G401.6 (cell line): Measurements from ENCODE around the gene FOXS1.
A peak's percentile ranks its signal among the peaks of the same experiment; 100 is the strongest.
"Not testable (repeated sequence)": the region's sequence is repeated elsewhere in the genome, so short reads cannot be mapped to it uniquely, and the experiment has no call there.

ENCODE experiments used
- FAIRE-seq: peaks from 2 replicates; lab custom pipeline; 2012; peaks lifted over from hg19 to GRCh38; lab: Jason Lieb, UNC

FOXS1 gene

DNA sequence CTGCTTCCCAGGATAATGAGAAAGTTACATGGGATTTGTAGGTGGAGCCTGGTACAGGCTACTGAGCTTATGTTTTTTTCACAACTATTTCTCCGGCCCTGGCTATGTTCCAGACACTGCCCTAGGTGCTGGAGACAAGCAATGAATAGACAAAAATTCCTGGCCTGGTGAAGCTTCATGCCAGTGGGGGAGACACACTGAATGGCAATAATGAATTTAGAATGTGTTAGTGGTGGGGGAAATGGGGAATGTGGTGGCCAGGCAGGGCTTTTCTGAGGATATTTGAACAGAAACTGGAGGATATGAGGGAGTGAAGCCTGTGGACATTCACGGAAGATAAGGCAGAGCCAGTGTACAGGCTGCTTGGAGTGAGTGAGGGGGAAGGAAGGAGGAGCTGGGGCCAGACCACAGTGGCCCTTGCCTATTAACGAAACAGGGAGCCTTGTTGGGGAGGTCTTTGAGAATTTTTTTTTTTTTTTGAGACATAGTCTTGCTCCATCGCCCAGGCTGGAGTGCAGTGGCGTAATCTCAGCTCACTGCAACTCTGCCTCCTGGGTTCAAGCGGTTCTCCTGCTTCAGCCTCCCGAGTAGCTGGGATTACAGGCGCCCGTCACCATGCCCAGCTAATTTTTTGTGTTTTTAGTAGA, 6.6 kb downstream of the FOXS1 start:
- FAIRE-seq: no peak

DNA sequence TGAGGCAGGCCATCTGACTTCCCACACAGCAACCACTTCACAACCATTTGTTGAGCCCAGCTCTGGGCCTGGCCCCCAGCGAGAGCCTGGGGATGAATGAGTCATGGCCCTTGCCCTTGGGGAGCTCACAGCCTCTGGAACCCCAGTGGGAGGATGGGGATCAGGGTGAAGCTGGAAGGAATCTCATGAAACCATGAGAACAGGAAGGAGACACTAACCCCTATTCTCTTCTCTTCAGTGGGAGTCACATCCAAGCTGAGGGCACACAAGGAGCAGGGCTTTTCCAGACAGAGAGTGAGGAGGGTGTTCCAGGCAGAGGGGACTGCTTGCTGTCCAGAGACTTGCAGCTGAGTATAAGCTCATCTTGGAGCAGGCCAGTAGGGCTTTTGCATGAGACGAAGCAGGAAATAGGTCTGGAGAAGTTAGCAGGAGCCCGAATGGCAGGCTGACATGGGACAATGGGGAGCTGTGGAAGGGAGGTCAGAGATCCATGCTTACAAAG, 7.5 kb downstream of the FOXS1 start:
- FAIRE-seq: no peak

DNA sequence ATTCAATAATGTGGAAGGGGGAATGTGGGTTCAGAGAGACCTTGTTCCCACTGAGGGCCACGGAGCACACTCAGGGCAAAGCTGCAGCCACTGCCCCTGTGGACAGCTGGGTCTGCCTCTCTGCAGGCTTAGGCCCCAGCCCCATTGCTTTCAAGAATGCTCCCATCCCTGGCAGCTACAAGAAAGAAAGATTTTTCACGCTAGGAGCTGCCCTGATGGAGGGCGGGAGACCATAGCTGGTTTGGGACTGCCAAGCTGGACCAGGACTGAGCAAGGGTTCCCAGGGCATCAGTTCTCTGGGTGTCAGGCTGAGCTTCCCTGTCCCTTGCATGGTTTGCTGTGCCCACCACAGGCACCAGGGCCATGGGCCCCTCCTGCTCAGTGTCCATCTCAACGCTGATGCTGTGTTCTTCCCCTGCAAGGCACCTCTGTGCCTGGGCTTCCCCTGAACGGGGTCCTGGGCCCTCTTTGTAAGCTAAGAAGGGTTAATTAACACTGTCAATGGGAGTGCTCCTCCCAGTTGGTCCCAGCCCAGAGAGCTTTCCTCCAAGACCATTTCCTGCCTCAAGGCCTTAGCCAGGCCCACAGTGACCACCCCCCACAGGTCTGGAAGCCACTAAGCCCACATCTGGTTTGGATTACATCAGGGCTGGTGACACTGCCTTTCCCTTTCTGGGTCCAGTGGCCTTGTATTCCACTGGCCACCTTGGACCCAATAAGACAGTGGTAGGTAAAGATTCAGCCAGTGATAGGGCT, 8.4 kb downstream of the FOXS1 start:
- no peak for FAIRE-seq

DNA sequence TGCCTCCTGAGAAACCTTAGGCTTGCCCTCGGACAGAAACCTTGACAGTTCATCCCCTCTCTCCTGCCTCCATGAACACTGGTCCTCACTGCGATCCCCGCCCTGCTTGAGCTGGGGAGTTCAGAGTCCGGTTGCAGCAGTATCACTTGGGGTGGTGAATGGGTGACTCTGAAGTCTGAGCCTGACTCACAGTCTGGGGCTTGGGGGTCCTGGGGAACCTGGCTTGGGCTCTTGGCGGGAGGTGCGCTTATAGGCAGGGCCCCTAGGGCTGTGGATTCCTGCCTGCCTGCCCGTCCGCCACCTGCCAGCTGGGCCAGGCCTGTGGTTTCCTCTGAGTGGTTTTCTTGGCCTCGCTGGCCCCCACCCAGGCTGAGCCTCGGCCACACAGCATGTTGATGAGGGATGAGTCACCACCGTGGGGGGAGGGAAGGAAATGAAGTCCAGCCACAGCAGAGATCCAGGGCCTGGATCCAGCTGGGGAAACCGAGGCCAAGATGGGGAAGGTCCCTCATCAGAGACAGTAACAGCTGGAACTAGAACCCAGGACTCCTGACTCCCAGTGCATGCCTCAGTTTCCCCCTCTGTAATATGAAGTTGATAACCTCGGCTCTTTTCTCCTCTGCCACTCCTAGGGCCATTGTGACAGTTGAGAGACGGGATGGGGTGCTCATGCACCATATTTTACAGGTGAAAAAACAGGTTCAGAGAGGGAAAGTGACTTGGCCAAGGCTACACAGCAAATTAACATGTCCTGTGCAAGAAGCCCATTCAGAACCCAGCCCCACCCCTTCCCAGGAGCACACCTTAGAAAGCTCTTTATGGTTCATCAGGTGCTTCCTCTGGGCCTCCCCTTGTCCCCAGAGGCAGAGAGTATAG, 9.2 kb downstream of the FOXS1 start:
- no peak for FAIRE-seq

DNA sequence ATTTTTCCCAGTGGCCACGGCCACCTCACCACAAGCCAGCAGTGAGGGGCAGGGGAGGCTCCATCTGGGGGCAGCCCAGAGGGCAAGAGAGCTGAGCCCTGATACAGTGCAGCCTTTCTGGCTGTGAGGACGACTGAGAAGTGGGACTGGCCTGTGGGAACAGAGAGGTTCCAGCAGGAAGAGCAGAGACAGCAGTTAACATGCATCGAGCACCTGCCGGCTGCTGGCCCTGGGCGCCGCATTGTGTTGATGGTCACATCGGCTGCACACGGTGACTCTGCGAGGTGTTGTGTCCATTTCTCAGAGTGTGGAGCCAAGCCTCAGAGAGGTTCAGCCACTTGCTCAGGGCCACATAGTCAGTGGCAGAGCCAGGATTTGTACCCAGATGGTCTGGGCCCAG, 9.8 kb downstream of the FOXS1 start:
- no peak for FAIRE-seq

DNA sequence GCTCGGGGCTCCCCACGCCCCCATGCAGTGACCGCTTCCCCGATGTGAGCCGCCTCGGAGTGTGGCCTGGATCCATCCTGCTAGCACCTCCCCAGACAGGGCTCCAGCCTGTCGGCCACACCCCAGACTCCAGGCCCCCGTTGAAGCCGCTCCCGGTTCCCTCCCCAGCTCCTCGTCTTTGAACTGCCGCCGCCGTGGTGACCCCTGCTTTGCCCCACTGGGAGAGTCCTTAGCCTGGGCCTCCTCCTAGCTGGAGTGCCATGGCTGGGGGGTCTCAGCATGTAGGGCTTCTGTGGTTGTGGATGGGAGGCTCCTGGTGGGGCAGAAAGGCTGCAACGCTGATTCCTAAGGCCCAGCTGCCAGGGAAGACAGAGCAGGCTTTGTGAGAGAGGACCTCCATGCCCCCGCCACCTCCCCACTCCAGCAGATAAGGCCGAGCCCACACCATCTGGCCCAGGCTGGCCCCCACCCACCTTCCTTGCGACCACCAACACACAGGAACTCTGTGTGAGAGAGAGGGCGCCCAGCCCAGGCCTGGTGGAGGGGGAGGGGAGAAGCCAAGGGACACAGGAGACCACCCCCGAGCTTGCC, 11.4 kb downstream of the FOXS1 start:
- no peak for FAIRE-seq

DNA sequence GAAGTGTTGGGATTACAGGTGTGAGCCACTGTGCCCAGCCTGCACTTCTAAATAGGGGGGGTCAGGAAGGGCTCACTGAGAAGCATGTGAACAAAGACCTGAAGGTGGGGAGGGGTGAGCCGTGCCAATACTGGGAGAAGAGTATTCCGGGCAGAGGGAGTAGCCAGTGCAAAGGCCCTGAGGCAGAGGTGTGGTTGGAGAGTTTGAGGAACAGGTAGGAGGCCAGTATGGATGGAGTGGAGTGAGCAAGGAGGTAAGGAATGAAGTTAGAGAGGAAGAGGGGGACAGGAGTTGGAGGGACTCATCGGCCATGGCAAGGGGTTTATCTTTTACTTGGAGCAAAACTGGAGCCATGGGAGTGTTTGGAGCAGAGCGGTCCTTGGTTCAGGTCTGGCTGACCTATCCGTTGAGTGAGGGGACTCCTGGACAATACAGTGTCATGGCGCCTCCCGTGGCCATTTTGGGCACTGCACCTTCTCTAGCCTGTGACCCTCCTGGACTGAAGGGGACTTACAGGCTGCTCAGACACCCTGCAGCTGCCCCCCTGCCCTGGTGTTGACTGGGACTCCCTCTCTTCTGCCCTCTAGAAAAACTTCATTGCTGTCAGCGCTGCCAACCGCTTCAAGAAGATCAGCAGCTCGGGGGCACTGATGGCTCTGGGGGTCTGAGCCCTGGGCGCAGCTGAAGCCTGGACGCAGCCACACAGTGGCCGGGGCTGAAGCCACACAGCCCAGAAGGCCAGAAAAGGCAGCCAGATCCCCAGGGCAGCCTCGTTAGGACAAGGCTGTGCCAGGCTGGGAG, 12.1 kb downstream of the FOXS1 start:
- FAIRE-seq: no peak

DNA sequence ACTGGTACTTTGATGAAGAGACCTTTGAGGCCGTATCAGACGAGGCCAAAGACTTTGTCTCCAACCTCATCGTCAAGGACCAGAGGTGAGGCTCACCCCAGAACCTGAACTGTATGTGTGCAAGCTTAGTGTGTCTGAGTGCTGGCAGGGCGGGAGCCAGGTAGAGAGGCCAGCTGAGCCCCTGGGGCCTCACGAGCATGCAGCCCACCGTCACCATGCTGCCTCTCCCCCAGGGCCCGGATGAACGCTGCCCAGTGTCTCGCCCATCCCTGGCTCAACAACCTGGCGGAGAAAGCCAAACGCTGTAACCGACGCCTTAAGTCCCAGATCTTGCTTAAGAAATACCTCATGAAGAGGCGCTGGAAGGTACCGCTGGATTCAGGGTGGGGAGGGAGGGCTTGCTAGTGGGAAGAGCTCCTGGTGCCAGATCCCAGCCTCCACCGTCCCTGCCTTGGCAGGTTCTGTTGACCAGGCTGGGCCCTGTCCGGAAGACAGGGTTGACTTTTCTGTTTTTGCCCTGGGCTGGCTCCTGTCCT, 13.6 kb downstream of the FOXS1 start:
- no peak for FAIRE-seq

DNA sequence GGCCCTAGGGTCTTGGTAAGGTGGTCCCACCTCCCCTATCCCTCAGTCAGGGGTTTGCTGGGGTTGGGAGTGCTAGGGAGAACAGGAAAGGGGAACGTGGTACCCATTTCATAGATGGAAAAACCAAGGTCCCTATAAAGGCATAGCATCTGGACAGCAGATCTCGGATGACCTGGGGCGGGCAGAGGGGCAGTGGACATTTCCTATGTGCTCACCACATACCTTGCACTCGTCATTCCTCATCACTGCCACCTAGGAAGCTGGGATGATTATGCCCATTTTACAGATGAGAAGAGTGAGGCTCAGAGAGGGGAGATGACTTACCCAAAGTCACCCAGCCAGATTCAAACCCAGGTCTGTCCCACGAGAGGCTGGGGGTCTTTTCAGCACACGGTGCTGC, 14.2 kb downstream of the FOXS1 start:
- no peak for FAIRE-seq

DNA sequence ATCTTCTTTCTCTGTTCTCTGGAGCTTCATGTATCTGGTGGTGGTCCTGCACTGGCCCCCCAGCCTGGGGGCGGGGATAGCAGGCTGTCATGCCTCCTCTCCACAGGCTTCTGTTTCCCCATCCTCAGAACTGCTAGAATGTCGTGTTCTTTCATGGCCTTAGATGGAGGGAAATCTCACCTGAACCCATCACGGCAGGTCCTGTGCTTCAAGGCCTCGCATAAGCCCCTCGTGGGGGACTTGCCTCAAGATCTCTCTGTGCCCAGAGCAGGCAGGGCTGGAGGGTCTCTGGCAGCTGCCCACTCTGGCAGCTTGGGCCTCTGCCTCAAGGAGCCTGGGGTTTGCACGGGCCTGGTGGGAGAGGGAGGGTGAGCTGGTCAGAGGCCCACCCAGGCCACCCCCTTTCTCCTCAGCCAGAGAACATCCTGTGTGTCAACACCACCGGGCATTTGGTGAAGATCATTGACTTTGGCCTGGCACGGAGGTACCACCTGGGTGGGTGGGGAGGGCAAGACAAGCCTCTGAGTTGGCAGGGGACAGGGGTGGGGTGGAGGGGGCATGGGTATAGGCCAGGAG, 14.9 kb downstream of the FOXS1 start:
- FAIRE-seq: no peak

DNA sequence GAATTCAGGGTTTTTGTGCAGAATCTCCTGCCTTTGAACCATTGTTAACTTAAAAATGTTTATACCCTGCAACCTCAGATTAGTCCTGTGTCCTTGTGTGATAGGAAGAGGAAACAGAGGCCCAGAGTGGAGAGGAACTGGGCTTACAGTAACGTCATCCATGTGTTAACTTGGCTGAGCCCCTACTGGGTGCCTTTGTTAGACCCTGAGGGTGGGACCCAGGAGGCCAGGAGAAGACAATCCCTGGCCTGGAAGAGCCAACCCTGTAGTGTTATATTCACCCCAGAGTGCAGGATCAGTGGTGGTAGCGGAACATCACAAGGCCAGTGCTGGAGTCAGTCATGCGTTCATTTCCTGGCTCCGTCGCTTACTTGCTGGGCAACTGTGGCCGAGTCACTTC, 15.7 kb downstream of the FOXS1 start:
- FAIRE-seq: no peak

DNA sequence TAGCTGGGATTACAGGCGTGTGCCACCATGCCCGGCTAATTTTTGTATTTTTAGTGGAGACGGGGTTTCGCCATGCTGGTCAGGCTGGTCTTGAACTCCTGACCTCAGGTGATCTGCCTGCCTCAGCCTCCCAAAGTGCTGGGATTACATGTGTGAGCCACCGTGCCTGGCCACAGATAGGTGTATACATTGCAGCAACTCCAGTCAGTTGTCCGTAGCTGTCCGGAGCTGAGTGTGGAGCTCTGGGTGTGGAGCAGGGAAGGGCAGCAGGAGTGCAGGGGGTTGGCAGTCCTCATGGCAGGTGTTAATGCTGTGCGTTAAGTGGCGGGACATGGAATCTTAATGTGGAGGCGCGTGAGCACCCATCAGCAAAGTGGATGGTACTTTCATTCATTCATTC, 17.4 kb downstream of the FOXS1 start:
- FAIRE-seq: not testable (repeated sequence)

DNA sequence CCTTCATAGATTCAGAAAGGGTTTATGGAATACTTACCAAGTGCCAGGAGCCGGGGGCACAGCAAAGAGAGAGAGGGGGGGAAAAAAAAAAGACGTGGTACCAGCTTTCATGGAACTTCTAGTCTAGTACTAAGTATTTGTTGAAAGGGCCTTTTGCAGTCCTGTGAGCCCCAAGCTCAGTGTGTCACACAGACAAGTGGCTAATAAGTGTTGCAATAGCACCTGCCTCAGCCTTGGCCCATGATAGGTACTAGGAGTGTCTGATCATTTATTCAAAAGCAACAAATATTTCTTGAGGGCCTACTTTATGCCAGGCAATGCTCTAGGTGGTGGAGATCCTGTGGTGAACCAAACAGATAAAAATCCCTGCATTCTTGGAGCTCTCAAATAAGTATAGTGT, 18.3 kb downstream of the FOXS1 start:
- no peak for FAIRE-seq

DNA sequence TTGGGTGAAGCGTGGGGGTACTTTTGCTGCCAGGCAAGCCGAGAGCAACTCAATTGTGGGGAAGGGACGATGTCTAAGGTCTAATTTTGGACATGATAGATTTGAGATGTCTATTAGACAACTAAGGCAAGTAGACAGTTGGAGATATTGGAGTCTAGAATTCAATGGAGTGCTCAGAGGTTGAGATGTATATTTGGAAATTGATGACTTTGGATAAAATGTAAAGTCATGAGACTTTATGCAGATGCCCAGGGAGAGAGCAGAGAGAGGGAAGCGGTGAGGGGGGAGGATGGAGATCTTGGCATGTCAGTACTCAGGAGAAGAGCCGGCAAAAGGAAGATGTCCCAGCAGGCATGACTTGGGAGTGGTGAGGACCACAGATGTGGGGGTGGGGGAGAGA, 19.3 kb downstream of the FOXS1 start:
- FAIRE-seq: no peak

DNA sequence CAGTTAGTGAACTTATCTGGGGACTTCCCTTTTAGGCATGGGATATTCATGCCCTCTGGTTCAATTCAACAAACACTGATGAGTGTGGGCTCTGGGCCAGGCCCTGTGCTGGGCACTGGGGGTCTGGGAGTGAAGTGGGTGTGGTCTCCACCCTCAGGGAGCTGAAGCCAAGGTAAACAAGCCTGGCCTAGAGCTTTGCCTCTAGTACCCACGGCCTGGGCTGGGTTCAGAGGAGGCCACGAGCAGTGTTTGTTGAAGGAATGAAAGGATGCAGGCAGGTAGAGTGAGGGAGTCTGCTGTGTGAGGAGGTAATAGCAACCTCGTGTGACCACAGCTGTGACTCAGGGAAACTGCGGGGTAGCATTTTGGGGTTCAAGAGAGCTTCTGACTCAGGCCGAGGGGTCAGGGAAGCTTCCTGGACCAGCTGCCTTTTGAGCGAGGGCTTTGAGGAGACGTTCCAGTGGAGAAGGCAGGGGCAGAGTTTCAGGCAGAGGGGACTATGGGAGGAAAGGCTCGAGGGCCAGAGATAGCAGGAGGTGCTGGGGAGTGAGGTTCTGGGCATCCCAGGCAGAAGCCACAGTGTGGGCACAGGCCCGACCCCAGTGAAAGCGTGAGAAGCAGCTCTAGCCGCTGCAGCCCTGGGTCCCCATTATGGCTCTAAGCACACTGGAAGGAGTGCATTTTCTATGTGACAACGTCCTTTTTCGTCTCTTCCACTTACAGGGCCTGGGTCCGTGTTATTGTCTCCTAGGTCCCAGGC, 20.7 kb downstream of the FOXS1 start:
- FAIRE-seq: no peak

DNA sequence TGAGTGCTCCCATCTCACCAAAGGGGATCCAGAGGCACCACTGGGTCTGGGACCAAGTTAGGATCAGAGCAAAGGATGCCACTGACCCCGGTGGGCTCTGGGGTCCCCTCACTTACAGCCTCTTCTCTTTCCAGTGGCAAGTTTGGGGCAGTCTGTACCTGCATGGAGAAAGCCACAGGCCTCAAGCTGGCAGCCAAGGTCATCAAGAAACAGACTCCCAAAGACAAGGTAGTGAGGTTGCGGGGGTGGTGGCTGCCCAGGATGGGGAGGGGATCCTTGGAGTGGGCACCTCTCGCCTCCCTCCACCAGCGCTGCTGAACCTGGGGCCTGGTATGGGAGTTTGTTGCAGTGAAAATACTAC, 21.3 kb downstream of the FOXS1 start:
- FAIRE-seq: no peak

DNA sequence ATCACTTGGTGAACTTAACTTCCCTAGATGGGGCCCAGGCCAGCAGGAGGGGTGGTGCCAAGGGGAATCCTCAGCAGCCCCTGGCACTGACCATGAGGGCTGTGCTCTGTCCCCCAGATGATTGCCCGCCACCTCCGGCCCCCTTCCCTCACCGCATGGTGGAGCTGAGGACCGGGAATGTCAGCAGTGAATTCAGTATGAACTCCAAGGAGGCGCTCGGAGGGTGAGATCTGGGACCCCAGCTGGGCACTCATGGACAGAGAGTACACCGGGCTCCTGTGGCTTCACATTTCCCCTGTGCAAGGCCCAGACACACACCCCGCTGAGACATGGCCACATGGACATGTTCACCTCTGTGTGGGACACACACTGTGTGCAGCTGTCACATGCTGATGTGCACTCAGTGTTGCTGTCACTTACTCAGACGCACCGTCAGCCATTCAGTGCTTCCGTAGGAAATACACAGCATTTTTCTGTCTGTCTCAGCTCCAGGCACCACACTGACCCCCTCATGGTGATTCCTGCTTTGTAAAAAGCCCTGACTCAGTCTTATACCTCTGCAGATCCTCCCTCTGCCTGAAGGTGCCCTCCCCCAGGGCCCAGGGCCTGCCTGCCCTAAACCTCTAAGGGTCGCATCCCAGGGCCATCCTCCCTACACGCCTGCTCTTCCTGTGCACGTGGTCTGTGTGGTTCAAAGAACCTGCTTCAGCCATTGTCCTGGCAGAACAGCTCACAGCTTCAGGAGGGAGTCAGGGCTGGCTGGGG, 21.9 kb downstream of the FOXS1 start:
- FAIRE-seq: no peak

DNA sequence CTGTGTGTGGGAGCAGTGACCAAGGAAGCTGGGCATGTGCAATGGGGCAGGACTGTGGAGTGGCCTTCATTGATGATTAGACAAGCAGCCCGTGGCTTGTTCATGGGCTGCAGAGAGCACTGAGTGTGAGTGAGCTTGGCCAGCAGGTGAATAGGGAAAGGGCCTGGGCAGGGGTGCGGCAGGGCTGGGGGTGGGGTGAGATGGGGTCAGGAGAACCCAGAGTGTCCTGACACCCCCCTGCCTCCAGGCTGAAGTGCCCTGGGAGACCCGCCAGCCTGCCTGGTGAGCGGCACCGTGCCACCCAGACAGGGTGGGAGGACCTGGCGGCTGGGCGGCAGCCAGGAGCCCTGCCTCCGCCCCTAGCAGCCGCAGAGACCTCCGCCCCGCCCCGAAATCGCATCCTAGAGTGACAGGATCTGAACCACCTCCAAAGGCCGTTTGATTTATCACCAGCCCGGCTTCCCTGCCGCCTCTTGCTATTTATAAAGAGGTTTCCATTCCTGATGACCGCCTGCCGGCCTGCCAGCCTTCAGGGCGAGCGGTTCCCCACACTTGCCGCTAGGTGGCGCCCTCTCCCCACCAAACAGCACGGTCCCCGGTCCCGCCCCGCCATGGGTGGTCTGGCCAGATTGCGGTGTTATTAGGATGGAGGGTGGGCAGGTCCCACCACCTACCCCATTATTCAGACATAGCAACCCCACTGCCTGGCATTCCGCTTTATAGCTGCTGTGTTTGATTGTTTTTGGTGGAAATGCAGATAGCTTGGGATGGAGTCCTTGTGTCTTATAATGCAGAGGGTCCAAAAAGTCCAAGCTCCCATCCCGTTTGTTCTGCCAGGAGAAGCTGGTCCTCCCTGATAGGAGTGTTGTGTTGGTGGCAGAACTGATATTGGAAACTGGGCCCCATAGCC, 22.7 kb downstream of the FOXS1 start:
- peak; percentile 39 for FAIRE-seq

DNA sequence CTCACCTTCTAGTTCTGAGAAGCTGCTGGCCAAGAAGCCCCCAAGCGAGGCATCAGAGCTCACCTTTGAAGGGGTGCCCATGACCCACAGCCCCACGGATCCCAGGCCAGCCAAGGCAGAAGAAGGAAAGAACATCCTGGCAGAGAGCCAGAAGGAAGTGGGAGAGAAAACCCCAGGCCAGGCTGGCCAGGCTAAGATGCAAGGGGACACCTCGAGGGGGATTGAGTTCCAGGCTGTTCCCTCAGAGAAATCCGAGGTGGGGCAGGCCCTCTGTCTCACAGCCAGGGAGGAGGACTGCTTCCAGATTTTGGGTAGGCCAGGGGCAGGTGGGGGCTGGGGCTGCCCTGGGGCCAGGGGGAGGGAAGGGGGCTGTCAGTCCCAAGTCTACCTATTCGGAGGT, 24.0 kb downstream of the FOXS1 start:
- FAIRE-seq: no peak
